ENCODE measurements around the gene MESD. TPM values are rescaled to one million over a fixed set of nuclear protein-coding genes. Genes with fewer than 3 reads are reported as not detected.

MESD gene
- polyA plus RNA-seq, 1 of the 3 experiments (the other 2 are of a cell fraction): 15.2 TPM

- TF ChIP-seq, protein P1, sequence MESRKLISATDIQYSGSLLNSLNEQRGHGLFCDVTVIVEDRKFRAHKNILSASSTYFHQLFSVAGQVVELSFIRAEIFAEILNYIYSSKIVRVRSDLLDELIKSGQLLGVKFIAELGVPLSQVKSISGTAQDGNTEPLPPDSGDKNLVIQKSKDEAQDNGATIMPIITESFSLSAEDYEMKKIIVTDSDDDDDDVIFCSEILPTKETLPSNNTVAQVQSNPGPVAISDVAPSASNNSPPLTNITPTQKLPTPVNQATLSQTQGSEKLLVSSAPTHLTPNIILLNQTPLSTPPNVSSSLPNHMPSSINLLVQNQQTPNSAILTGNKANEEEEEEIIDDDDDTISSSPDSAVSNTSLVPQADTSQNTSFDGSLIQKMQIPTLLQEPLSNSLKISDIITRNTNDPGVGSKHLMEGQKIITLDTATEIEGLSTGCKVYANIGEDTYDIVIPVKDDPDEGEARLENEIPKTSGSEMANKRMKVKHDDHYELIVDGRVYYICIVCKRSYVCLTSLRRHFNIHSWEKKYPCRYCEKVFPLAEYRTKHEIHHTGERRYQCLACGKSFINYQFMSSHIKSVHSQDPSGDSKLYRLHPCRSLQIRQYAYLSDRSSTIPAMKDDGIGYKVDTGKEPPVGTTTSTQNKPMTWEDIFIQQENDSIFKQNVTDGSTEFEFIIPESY (IDR thresholded peaks at IDR 0.05; ENCODE audit: borderline replicate concordance, low read depth): no peak
Measured at GRCh38 chr15:80972276-80972675, 17.3 kb downstream of the MESD start (continued).

GRCh38 chr15:80971143-80971542 lies 18.5 kb downstream of the MESD start:
- H3K9me3 ChIP-seq: no peaks in the 10 kb centered on the region
- no peak for TF ChIP-seq JUND (IDR thresholded peaks at IDR 0.05)
- TF ChIP-seq EZH2phosphoT487 (IDR thresholded peaks at IDR 0.05; ENCODE audit: borderline replicate concordance, low read depth): no peak
- no peak for TF ChIP-seq REST (IDR thresholded peaks at IDR 0.05; ENCODE audit: low read depth, low read length)
- no peak for TF ChIP-seq MEF2A (IDR thresholded peaks at IDR 0.05; ENCODE audit: borderline replicate concordance, low read depth)
- TF ChIP-seq SIN3A (IDR thresholded peaks at IDR 0.05; ENCODE audit: borderline replicate concordance, low read depth, low read length): no peak
- no peak for TF ChIP-seq POLR2AphosphoS5 (IDR thresholded peaks at IDR 0.05; ENCODE audit: low read depth, low read length)
- no peak for TF ChIP-seq YY1 (IDR thresholded peaks at IDR 0.05; ENCODE audit: low read depth)
- no peak for DNase-seq
- POLR2A ChIA-PET: no interaction called here
- no peak overlapping the region for H3K9ac ChIP-seq
- no peaks in the 10 kb centered on the region for H3K27me3 ChIP-seq (ENCODE audit: insufficient read depth)
- H2AFZ ChIP-seq (ENCODE audit: low read depth): no peak overlapping the region
- H3K4me1 ChIP-seq (ENCODE audit: control insufficient read depth in 1 of 2, insufficient read depth in 2 of 2, low read depth in 1 of 2, low read length in 1 of 2): peaks cover 0 to 7% of the 10 kb centered on the region in 2 experiments; a peak in 1 of 4 replicates
- H3K9me2 ChIP-seq: no peaks in the 10 kb centered on the region
- H3K36me3 ChIP-seq (replicated peaks in 1 of 2; ENCODE audit: control insufficient read depth in 1 of 2, insufficient read depth in 2 of 2, low read length in 1 of 2): peaks cover 0 to 5% of the 10 kb centered on the region in 2 experiments
- H4K20me1 ChIP-seq (ENCODE audit: insufficient read depth): 0 out of 2 replicates have a peak, but pooled peaks cover 3% of the 10 kb centered on the region
- no peak overlapping the region for H3K4me3 ChIP-seq (ENCODE audit: low read depth in 2 of 2, low read length in 1 of 2)
- peaks cover 16% of the 10 kb centered on the region for H3K79me2 ChIP-seq (ENCODE audit: insufficient read depth)
- CTCF ChIA-PET: interaction anchor here (1.7 to 6.3 kb wide), 7 partner anchors 14 to 515 kb away, joined by 8 to 139 read pairs (median 45); partner anchors contain the start of genes CEMIP and TLNRD1
- H3F3A ChIP-seq (replicated peaks; ENCODE audit: insufficient read depth): peaks cover 4% of the 10 kb centered on the region
- no peak overlapping the region for H3K4me2 ChIP-seq
- 89% methylated on average over 2 of the region's 2 CpGs for WGBS (ENCODE audit: low lambda C conversion rate)
- no peak overlapping the region for H3K27ac ChIP-seq (ENCODE audit: low read depth in 2 of 2, low read length in 1 of 2)

GRCh38 chr15:80970658-80971057 lies 19.0 kb downstream of the MESD start:
- H3K9me2 ChIP-seq: no peaks in the 10 kb centered on the region
- 0 out of 2 replicates have a peak, but pooled peaks cover 3% of the 10 kb centered on the region for H4K20me1 ChIP-seq (ENCODE audit: insufficient read depth)
- ChIA-PET POLR2A (no interaction called here), CTCF (interaction anchor here (0.6 to 6.3 kb wide), 52 partner anchors 9 to 1394 kb away, joined by 3 to 139 read pairs (median 6); partner anchors contain the start of genes ABHD17C, CEMIP and TLNRD1)
- no peak overlapping the region for H3K9ac ChIP-seq
- peaks cover 0 to 7% of the 10 kb centered on the region in 2 experiments; a peak in 1 of 4 replicates for H3K4me1 ChIP-seq (ENCODE audit: control insufficient read depth in 1 of 2, insufficient read depth in 2 of 2, low read depth in 1 of 2, low read length in 1 of 2)
- peaks cover 0 to 5% of the 10 kb centered on the region in 2 experiments for H3K36me3 ChIP-seq (replicated peaks in 1 of 2; ENCODE audit: control insufficient read depth in 1 of 2, insufficient read depth in 2 of 2, low read length in 1 of 2)
- WGBS (ENCODE audit: low lambda C conversion rate): 74% methylated on average over 3 of the region's 3 CpGs
- H3K27me3 ChIP-seq (ENCODE audit: insufficient read depth): no peaks in the 10 kb centered on the region
- H3K79me2 ChIP-seq (ENCODE audit: insufficient read depth): peaks cover 16% of the 10 kb centered on the region
- H3K27ac ChIP-seq (ENCODE audit: low read depth in 2 of 2, low read length in 1 of 2): no peak overlapping the region
- peaks cover 3% of the 10 kb centered on the region for H3F3A ChIP-seq (replicated peaks; ENCODE audit: insufficient read depth)
- DNase-seq: no peak
- H3K4me2 ChIP-seq: no peak overlapping the region
- no peaks in the 10 kb centered on the region for H3K9me3 ChIP-seq
- no peak overlapping the region for H2AFZ ChIP-seq (ENCODE audit: low read depth)
- H3K4me3 ChIP-seq (ENCODE audit: low read depth in 2 of 2, low read length in 1 of 2): no peak overlapping the region
- TF ChIP-seq RCOR1 (IDR thresholded peaks at IDR 0.05; ENCODE audit: low read length): no peak
- no peak for TF ChIP-seq GABPA (IDR thresholded peaks at IDR 0.05; ENCODE audit: low read depth)
- TF ChIP-seq MAX (IDR thresholded peaks at IDR 0.05; ENCODE audit: low read depth): no peak
- no peak for TF ChIP-seq RFX5 (IDR thresholded peaks at IDR 0.05; ENCODE audit: low read length)
- no peak for TF ChIP-seq NRF1 (IDR thresholded peaks at IDR 0.05; ENCODE audit: low read depth, low read length)
- no peak for TF ChIP-seq MEF2A (IDR thresholded peaks at IDR 0.05; ENCODE audit: borderline replicate concordance, low read depth)
- no peak for TF ChIP-seq GATA2 (CRISPR knock-in tag; IDR thresholded peaks at IDR 0.05)
- no peak for TF ChIP-seq EP300 (IDR thresholded peaks at IDR 0.05; ENCODE audit: borderline replicate concordance in 1 of 2, low read depth in 1 of 2, low read length in 1 of 2)
- TF ChIP-seq FOXM1 (IDR thresholded peaks at IDR 0.05; ENCODE audit: low read depth): no peak
- TF ChIP-seq, protein P1 (IDR thresholded peaks at IDR 0.05; ENCODE audit: borderline replicate concordance, low read depth): no peak
- TF ChIP-seq TAF1 (IDR thresholded peaks at IDR 0.05; ENCODE audit: borderline replicate concordance, low read depth, low read length): no peak
